Heart left ventricle (tissue), 16 donors: ENCODE measurements around the gene CAST. TPM values are rescaled to one million over a fixed set of nuclear protein-coding genes. Genes with fewer than 3 reads are reported as not detected.

ENCODE experiments used
- ATAC-seq, 4 donors: fragments of 200-7000 bp; cut with Tn5 transposase; one replicate each; pipeline ENCODE4 v1.9.1; 2020 to 2022; ENCODE audit warnings: moderate library complexity in 4 of 4, mild to moderate bottlenecking in 3 of 4, moderate number of reproducible peaks in 1 of 4
- DNase-seq, 5 donors: peaks; one replicate each; pipeline ENCODE4 v3.0.0-alpha.2; 2020
- H3K27ac ChIP-seq, 12 donors: fragments of 200-600 bp; sonication (generic) in 4 of 12; one replicate each; pipeline versions ENCODE4 v1.5.0 to v1.8.0; 2016 to 2022; ENCODE audit warnings: mild to moderate bottlenecking in 2 of 12
- H3K27me3 ChIP-seq, 9 donors: fragments of 200-600 bp; sonication (generic) in 2 of 9; one replicate each; pipeline versions ENCODE4 v1.5.1 to v1.8.0; 2016 to 2022; ENCODE audit warnings: mild to moderate bottlenecking in 3 of 9
- H3K36me3 ChIP-seq, 9 donors: fragments of 200-600 bp; sonication (generic) in 2 of 9; one replicate each; pipeline versions ENCODE4 v1.5.0 to v1.8.0; 2018 to 2022; ENCODE audit warnings: mild to moderate bottlenecking in 2 of 9
- H3K4me1 ChIP-seq, 12 donors: fragments of 200-600 bp; sonication (generic) in 4 of 12; one replicate each; pipeline versions ENCODE4 v1.5.0 to v1.8.0; 2016 to 2022; ENCODE audit warnings: mild to moderate bottlenecking in 3 of 12
- H3K4me3 ChIP-seq, 12 donors: fragments of 200-600 bp; sonication (generic) in 4 of 12; one replicate each; pipeline versions ENCODE4 v1.5.0 to v1.8.0; 2017 to 2022; ENCODE audit warnings: mild to moderate bottlenecking in 9 of 12, moderate library complexity in 4 of 12
- H3K9me3 ChIP-seq, 12 donors: fragments of 200-600 bp; sonication (generic) in 4 of 12; one replicate each; pipeline versions ENCODE4 v1.5.0 to v1.8.0; 2016 to 2022; ENCODE audit warnings: mild to moderate bottlenecking in 1 of 12
- POLR2A ChIP-seq, 2 donors: fragments of 450-650 bp; IDR thresholded peaks; one replicate each; pipeline ENCODE4 v1.6.1; 2017; ENCODE audit warnings: antibody characterized with exemption in 2 of 2, mild to moderate bottlenecking in 2 of 2, moderate library complexity in 2 of 2
- WGBS, 4 donors: extraction: QIAGEN DNeasy Blood & Tissue Kit in 2 of 4; methylation state at CpG; one replicate each; pipeline versions ENCODE4 v1.1.5 to v1.1.7; 2013 to 2018; 5-methylcytosine and 5-hydroxymethylcytosine counted together
- intact Hi-C, 10 donors: fragments of 100-400 bp; cut with DNase I; formaldehyde crosslinking; loops; one replicate each; pipeline versions ENCODE4 v1.11.1 to v1.14.2; 2022
- polyA plus RNA-seq, 2 donors: library from polyadenylated mRNA; stranded (reverse); fragments of 200-250 nt; gene quantifications; one replicate each; pipeline ENCODE4 v1.2.3, GENCODE V29; 2013
- total RNA-seq, 9 donors: library from RNA; depleted of rRNA in 2 of 9; stranded (reverse); fragments of >200 nt in 2 of 9; fragmentation: NEBNext Ultra II Directional in 3 of 9; extraction: Animal tissue kit (Norgen Biotek cat#: 25700) in 3 of 9; gene quantifications; one replicate each; pipeline versions ENCODE4 v1.1.0 to v1.2.4, GENCODE V29; 2016 to 2023
- TF ChIP-seq, protein P1 (sequence below), 12 donors: fragments of 200-600 bp; sonication (generic) in 4 of 12; IDR thresholded peaks; one replicate each; pipeline versions ENCODE4 v1.5.0 to v1.8.0; 2018 to 2022; ENCODE audit warnings: antibody characterized with exemption in 12 of 12, mild to moderate bottlenecking in 5 of 12
- donor health status: ischemic (EF 13 %, LVEDD 7.1; RV severe dilation, severe dysfunction).
- donor health status: healthy with polysubstance abuse.
- donor health status: DM: no; HTN: yes; CAD: no.
- donor health status: DM: no; HTN: no; CAD: no.
- donor health status: ischemic (EF 25% LVEDD 6.9; RV normal size, moderate dysfunction).
- donor health status: ischemic (EF 25% LVEDD 5.7; RV mildly dilated, moderate dysfunction).
- donor health status: healthy.
- donor health status: DM: yes; HTN: yes; CAD: no.
- donor health status: ischemic (EF 35%, LVEDD 5.7; RV mildly dilated, moderate dysfunction).
- donor health status: nonischemic (EF 11% LVEDD 7.7; RV severe dilation, severe dysfunction).
- donor health status: DM: yes; HTN: yes; CAD: no.
- donor health status: PGD.
- donor health status: ischemic (EF 29% LVEDD 5.4; RV normal size, mild dysfunction).
- donor health status: nonischemic (EF 23%, LVEDD 6.1; RV moderate dilation, normal function).

CAST gene
- total and polyA plus RNA-seq, 11 donors: 179 to 748 (median 536) TPM

DNA sequence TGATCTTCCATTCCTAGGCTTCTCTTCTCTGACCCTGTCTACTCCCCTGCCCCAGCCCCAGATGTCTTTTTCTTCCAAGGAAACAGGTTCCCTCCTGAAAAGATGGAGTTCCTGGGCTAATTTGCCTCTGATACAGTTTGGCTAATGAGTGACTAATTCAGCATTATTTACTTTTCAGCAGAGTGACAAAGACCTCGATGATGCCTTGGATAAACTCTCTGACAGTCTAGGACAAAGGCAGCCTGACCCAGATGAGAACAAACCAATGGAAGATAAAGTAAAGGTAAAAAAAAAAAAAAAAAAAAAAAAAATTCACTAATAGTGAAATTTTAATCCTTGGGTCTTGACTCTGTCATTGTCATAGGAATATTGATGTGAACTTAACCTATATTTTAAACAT is 102.9 kb downstream of the CAST start:
- WGBS, 4 donors: 74 to 85% (median 83%) methylated on average over 1 of the region's 1 CpG
- Histone ChIP-seq H3K4me3 (no peak overlapping the region), H3K36me3 (peaks cover 1 to 100% (median 100%) of the 10 kb centered on the region in 9 donors), H3K27me3 (no peaks in the 10 kb centered on the region), H3K27ac (no peak overlapping the region), H3K9me3 (no peaks in the 10 kb centered on the region), H3K4me1 (no peaks in the 10 kb centered on the region)
- ATAC-seq (no peak), DNase-seq (no peak)
- intact Hi-C loops: loop anchor here in 2 of 10 donors (10.0 kb wide), 2 partner anchors 250 to 400 kb away; no protein-coding TSS in a partner anchor
- TF ChIP-seq POLR2A (IDR thresholded peaks at IDR 0.05): no peak
- TF ChIP-seq, protein P1, sequence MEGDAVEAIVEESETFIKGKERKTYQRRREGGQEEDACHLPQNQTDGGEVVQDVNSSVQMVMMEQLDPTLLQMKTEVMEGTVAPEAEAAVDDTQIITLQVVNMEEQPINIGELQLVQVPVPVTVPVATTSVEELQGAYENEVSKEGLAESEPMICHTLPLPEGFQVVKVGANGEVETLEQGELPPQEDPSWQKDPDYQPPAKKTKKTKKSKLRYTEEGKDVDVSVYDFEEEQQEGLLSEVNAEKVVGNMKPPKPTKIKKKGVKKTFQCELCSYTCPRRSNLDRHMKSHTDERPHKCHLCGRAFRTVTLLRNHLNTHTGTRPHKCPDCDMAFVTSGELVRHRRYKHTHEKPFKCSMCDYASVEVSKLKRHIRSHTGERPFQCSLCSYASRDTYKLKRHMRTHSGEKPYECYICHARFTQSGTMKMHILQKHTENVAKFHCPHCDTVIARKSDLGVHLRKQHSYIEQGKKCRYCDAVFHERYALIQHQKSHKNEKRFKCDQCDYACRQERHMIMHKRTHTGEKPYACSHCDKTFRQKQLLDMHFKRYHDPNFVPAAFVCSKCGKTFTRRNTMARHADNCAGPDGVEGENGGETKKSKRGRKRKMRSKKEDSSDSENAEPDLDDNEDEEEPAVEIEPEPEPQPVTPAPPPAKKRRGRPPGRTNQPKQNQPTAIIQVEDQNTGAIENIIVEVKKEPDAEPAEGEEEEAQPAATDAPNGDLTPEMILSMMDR (IDR thresholded peaks at IDR 0.05): no peak

- H3K27me3 ChIP-seq: no peaks in the 10 kb centered on the region
- no peak overlapping the region for H3K27ac ChIP-seq
- no peaks in the 10 kb centered on the region for H3K9me3 ChIP-seq
- WGBS, 4 donors: 73 to 78% (median 76%) methylated on average over 4 of the region's 4 CpGs
- peaks cover 0 to 16% (median 0%) of the 10 kb centered on the region in 12 donors for H3K4me1 ChIP-seq
- H3K4me3 ChIP-seq: no peak overlapping the region
- TF ChIP-seq, protein P1 (IDR thresholded peaks at IDR 0.05): no peak
- TF ChIP-seq POLR2A (IDR thresholded peaks at IDR 0.05): no peak
- intact Hi-C loops: loop anchor here in 2 of 10 donors (10.0 kb wide), 2 partner anchors 246 to 396 kb away; no protein-coding TSS in a partner anchor
- no peak for ATAC-seq
- peaks cover 5 to 100% (median 100%) of the 10 kb centered on the region in 9 donors for H3K36me3 ChIP-seq
- no peak for DNase-seq
These were observed 106.6 kb downstream of the CAST start for GRCh38 chr5:96768708-96769251.

GRCh38 chr5:96771395-96771794 is 109.2 kb downstream of the CAST start:
- H3K27ac ChIP-seq: peak overlapping the region in 1 of 12 donors; percentile 69
- ATAC-seq (no peak), DNase-seq (no peak)
- 48 to 79% (median 53%) methylated on average over 1 of the region's 1 CpG for WGBS, 4 donors
- no peak overlapping the region for H3K4me3 ChIP-seq
- intact Hi-C loops: loop anchor here in 1 of 10 donors (10.0 kb wide), 1 partner anchor 233 kb away; no protein-coding TSS in a partner anchor
- no peak for TF ChIP-seq POLR2A (IDR thresholded peaks at IDR 0.05)
- TF ChIP-seq, protein P1 (IDR thresholded peaks at IDR 0.05): no peak
- H3K36me3 ChIP-seq: peaks cover 5 to 100% (median 99%) of the 10 kb centered on the region in 9 donors
- peaks cover 0 to 16% (median 0%) of the 10 kb centered on the region in 12 donors for H3K4me1 ChIP-seq
- H3K27me3 ChIP-seq: no peaks in the 10 kb centered on the region
- no peaks in the 10 kb centered on the region for H3K9me3 ChIP-seq

GRCh38 chr5:96772111-96772510 is 109.9 kb downstream of the CAST start:
- intact Hi-C loops: loop anchor here in 1 of 10 donors (10.0 kb wide), 1 partner anchor 233 kb away; no protein-coding TSS in a partner anchor
- H3K4me3 ChIP-seq: no peak overlapping the region
- H3K36me3 ChIP-seq: peaks cover 5 to 100% (median 99%) of the 10 kb centered on the region in 9 donors
- no peaks in the 10 kb centered on the region for H3K27me3 ChIP-seq
- WGBS, 4 donors: 83 to 93% (median 89%) methylated on average over 1 of the region's 1 CpG
- DNase-seq (no peak), ATAC-seq (no peak)
- no peaks in the 10 kb centered on the region for H3K9me3 ChIP-seq
- peak overlapping the region in 1 of 12 donors; percentile 69 for H3K27ac ChIP-seq
- peaks cover 0 to 16% (median 0%) of the 10 kb centered on the region in 12 donors for H3K4me1 ChIP-seq
- TF ChIP-seq, protein P1 (IDR thresholded peaks at IDR 0.05): no peak
- TF ChIP-seq POLR2A (IDR thresholded peaks at IDR 0.05): no peak
